Measurements from ENCODE around the gene METTL24.
"Not testable (repeated sequence)": the region's sequence is repeated elsewhere in the genome, so short reads cannot be mapped to it uniquely, and the experiment has no call there.

The METTL24 gene

GRCh38 chr6:110307368-110307767 is 50.8 kb downstream of the METTL24 start:
- DNase-seq (ENCODE audit: low read depth in 2 of 2), result no peak
- no peak for TF ChIP-seq CTCF (IDR thresholded peaks at IDR 0.05; ENCODE audit: low read depth, low read length)
- no peak overlapping the region for H3K4me3 ChIP-seq (replicated peaks in 1 of 2; ENCODE audit: low read depth in 2 of 2, low read length in 2 of 2)

- H3K4me3 ChIP-seq (replicated peaks in 1 of 2; ENCODE audit: low read depth in 2 of 2, low read length in 2 of 2); DNase-seq (ENCODE audit: low read depth in 2 of 2): not testable (repeated sequence)
Observed at GRCh38 chr6:110305832-110306231, 52.3 kb downstream of the METTL24 start.

GRCh38 chr6:110303692-110304091 is 54.5 kb downstream of the METTL24 start:
- not testable (repeated sequence) for H3K4me3 ChIP-seq (replicated peaks in 1 of 2; ENCODE audit: low read depth in 2 of 2, low read length in 2 of 2); DNase-seq (ENCODE audit: low read depth in 2 of 2)

- TF ChIP-seq CTCF (IDR thresholded peaks at IDR 0.05; ENCODE audit: low read depth, low read length), result no peak
- DNase-seq (ENCODE audit: low read depth in 2 of 2), result no peak
- no peak overlapping the region for H3K4me3 ChIP-seq (replicated peaks in 1 of 2; ENCODE audit: low read depth in 2 of 2, low read length in 2 of 2)
Observed at GRCh38 chr6:110298916-110299315, 59.2 kb downstream of the METTL24 start.

GRCh38 chr6:110298411-110298810 is 59.7 kb downstream of the METTL24 start:
- DNase-seq (ENCODE audit: low read depth in 2 of 2), result no peak
- TF ChIP-seq CTCF (IDR thresholded peaks at IDR 0.05; ENCODE audit: low read depth, low read length), result no peak

GRCh38 chr6:110296241-110297025 is 61.7 kb downstream of the METTL24 start:
- no peak for DNase-seq (ENCODE audit: low read depth in 2 of 2)
- H3K4me3 ChIP-seq (replicated peaks in 1 of 2; ENCODE audit: low read depth in 2 of 2, low read length in 2 of 2), result no peak overlapping the region
- no peak for TF ChIP-seq CTCF (IDR thresholded peaks at IDR 0.05; ENCODE audit: low read depth, low read length)

More at GRCh38 chr6:110298411-110298810, 59.7 kb downstream of the METTL24 start:
- H3K4me3 ChIP-seq (replicated peaks in 1 of 2; ENCODE audit: low read depth in 2 of 2, low read length in 2 of 2), result no peak overlapping the region

GRCh38 chr6:110295451-110296165 is 62.5 kb downstream of the METTL24 start:
- DNase-seq (ENCODE audit: low read depth in 2 of 2), result no peak

More at GRCh38 chr6:110295451-110296165, 62.5 kb downstream of the METTL24 start:
- H3K4me3 ChIP-seq (replicated peaks in 1 of 2; ENCODE audit: low read depth in 2 of 2, low read length in 2 of 2), result no peak overlapping the region
- TF ChIP-seq CTCF (IDR thresholded peaks at IDR 0.05; ENCODE audit: low read depth, low read length), result no peak

Data from cardiac fibroblast (primary cell).